ENCODE data around the gene SYK.

The SYK gene

GRCh38 chr9:90909225-90909624, 107.6 kb downstream of the SYK start:
- DNase-seq = no peak

GRCh38 chr9:90909747-90910283, 108.2 kb downstream of the SYK start:
- no peak for DNase-seq

- no peak for DNase-seq
Measured at GRCh38 chr9:90914196-90914595, 112.6 kb downstream of the SYK start.

- DNase-seq = peak; percentile 69 to 73
Measured at GRCh38 chr9:90914868-90915483, 113.4 kb downstream of the SYK start.

- DNase-seq = no peak
Measured at GRCh38 chr9:90915693-90916092, 114.1 kb downstream of the SYK start.

- no peak for DNase-seq
Measured at GRCh38 chr9:90916147-90916734, 114.6 kb downstream of the SYK start.

- DNase-seq = no peak
Measured at GRCh38 chr9:90919883-90920282, 118.3 kb downstream of the SYK start.

- no peak for DNase-seq
Measured at GRCh38 chr9:90921104-90921503, 119.5 kb downstream of the SYK start.

- DNase-seq = no peak
Measured at GRCh38 chr9:90921969-90922368, 120.3 kb downstream of the SYK start.

- DNase-seq = no peak
Measured at GRCh38 chr9:90925581-90926257, 124.1 kb downstream of the SYK start.

- no peak for DNase-seq
Measured at GRCh38 chr9:90926936-90927335, 125.3 kb downstream of the SYK start.

- no peak for DNase-seq
Measured at GRCh38 chr9:90927496-90927895, 125.9 kb downstream of the SYK start.

GRCh38 chr9:90929626-90930025, 128.0 kb downstream of the SYK start:
- DNase-seq = no peak

- DNase-seq = no peak
Measured at GRCh38 chr9:90933468-90933867, 131.8 kb downstream of the SYK start.

GRCh38 chr9:90939351-90939750, 137.7 kb downstream of the SYK start:
- DNase-seq = no peak

GRCh38 chr9:90940280-90940679, 138.7 kb downstream of the SYK start:
- no peak for DNase-seq

GRCh38 chr9:90941661-90942060, 140.0 kb downstream of the SYK start:
- no peak for DNase-seq

GRCh38 chr9:90942555-90942954, 140.9 kb downstream of the SYK start:
- DNase-seq = no peak

GRCh38 chr9:90943341-90943740, 141.7 kb downstream of the SYK start:
- DNase-seq = no peak

- DNase-seq = no peak
Measured at GRCh38 chr9:90945336-90945735, 143.7 kb downstream of the SYK start.

- DNase-seq = no peak
Measured at GRCh38 chr9:90946982-90947381, 145.4 kb downstream of the SYK start.

All from CD4-positive, alpha-beta T cell treated with Interferon alpha-2 for 1 hour (primary cell).